Type B pancreatic cell (in vitro differentiated cells): Measurements from ENCODE around the gene WDR45. TPM values are rescaled to one million over a fixed set of nuclear protein-coding genes. Genes with fewer than 3 reads are reported as not detected.

Experiments
- DNase-seq: peaks from one replicate; pipeline ENCODE4 v3.0.0; 2021; ENCODE audit warnings: mixed read lengths; ENCODE audit not compliant: unreplicated experiment; ENCODE audit errors: extremely low spot score
- H3K27ac Mint-ChIP-seq: 2 replicates; pipeline ENCODE4 v1.8.0; 2021; ENCODE audit warnings: mild to moderate bottlenecking, mixed read lengths
- H3K27me3 Mint-ChIP-seq: 2 replicates; pipeline ENCODE4 v1.8.0; 2021; ENCODE audit warnings: mixed read lengths
- H3K36me3 Mint-ChIP-seq: 2 replicates; pipeline ENCODE4 v1.8.0; 2021; ENCODE audit warnings: mixed read lengths
- H3K4me1 Mint-ChIP-seq: one replicate; pipeline ENCODE4 v1.8.0; 2021; ENCODE audit warnings: mixed read lengths; ENCODE audit not compliant: unreplicated experiment
- H3K4me3 Mint-ChIP-seq: 2 replicates; pipeline ENCODE4 v1.8.0; 2021; ENCODE audit warnings: mild to moderate bottlenecking, mixed read lengths
- H3K9me3 Mint-ChIP-seq: 2 replicates; pipeline ENCODE4 v1.8.0; 2021; ENCODE audit warnings: mixed read lengths
- total RNA-seq: library from RNA; stranded (reverse); gene quantifications from 2 replicates; pipeline ENCODE4 v1.2.1, GENCODE V29; 2021; ENCODE audit warnings: low replicate concordance
- TF ChIP-seq, protein P1 (sequence below): fragments of 200-600 bp; sonication (generic); conservative IDR thresholded peaks from 2 replicates; pipeline ENCODE4 v1.5.0; 2021; ENCODE audit warnings: antibody characterized with exemption, mild to moderate bottlenecking

The WDR45 gene
- total RNA-seq, 1 donor from 2014 or later: 53.3 TPM

DNA sequence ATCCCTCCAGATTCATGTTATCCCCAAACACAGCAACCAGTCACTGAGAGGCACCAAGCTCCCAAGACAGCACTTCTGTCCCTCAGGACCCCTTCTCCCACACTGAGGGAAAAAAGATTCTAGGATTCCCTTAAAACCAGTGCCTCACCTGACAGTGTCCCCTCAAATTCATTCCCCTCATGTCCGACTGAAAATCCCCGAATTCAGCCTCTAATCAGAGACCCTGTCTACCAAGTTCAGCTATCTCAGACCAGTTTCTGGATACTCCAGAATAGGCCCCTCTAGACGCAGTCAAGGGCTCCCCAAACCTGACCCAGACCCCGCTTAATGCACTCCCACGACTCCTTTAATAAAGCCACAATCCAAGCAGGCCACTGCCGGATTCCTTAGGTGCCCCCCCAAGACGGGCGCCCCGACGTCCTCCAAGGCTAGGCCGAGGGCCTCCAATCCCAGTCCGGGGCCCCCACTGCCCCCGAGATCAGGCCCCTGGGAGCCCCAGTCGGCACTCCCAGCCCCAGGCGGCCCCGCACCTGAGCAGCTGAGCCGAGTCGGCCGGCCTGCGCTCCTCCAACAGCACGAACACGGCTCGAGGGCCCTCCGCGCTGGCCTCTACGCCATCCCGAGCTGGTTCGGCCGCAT lies 37.0 kb downstream of the WDR45 start:
- Mint-ChIP-seq H3K27me3 (no peaks in the 10 kb centered on the region), H3K4me1 (peaks cover 17% of the 10 kb centered on the region), H3K9me3 (no peaks in the 10 kb centered on the region), H3K4me3 (peak overlapping the region; percentile 93), H3K36me3 (peaks cover 11% of the 10 kb centered on the region), H3K27ac (peak overlapping the region; percentile 99)
- no peak for DNase-seq
- TF ChIP-seq, protein P1, sequence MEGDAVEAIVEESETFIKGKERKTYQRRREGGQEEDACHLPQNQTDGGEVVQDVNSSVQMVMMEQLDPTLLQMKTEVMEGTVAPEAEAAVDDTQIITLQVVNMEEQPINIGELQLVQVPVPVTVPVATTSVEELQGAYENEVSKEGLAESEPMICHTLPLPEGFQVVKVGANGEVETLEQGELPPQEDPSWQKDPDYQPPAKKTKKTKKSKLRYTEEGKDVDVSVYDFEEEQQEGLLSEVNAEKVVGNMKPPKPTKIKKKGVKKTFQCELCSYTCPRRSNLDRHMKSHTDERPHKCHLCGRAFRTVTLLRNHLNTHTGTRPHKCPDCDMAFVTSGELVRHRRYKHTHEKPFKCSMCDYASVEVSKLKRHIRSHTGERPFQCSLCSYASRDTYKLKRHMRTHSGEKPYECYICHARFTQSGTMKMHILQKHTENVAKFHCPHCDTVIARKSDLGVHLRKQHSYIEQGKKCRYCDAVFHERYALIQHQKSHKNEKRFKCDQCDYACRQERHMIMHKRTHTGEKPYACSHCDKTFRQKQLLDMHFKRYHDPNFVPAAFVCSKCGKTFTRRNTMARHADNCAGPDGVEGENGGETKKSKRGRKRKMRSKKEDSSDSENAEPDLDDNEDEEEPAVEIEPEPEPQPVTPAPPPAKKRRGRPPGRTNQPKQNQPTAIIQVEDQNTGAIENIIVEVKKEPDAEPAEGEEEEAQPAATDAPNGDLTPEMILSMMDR: no peak

DNA sequence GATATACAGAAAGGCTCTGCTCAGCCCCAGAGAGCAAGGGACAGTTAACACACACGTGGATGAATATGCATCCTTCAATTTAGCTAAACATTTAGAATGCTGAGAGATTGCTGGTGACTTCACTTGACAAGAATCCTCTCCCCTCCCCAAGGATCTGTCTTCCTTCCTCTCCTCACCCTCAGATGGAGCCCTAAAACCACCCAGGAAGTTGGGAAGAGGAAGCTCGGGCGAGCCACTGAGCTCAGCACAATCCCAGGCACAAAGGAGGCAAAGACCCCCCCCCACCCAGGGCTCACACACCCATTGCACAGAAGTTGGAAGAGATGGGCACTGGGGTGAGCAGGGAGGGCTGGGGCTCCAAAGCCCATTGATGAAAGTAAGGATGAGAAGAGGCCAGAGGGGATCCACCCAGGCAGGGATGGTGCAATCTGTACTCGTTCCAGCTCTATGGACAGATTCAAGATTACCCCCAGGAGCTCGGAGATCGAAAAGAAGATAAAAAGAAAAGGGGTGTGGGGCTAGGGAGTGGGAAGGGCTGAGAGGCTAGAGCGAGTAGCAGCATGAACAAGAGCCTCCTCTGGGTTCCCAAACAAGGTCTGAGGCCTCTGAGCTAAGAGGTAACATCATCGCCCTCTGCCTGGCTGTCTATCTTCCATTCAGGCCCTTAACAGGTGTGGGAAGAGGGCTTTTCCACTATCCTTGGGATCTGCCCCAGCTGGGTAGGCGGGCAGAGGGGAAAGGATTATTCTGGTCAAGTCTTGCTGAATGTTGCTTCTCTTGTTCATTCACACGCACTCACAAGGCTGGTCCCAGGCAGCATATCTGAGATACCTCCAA lies 37.7 kb downstream of the WDR45 start:
- Mint-ChIP-seq H3K36me3 (peaks cover 13% of the 10 kb centered on the region), H3K4me1 (peaks cover 17% of the 10 kb centered on the region), H3K27ac (peak overlapping the region; percentile 99), H3K9me3 (no peaks in the 10 kb centered on the region), H3K27me3 (no peaks in the 10 kb centered on the region), H3K4me3 (peak overlapping the region; percentile 93)
- DNase-seq: no peak
- TF ChIP-seq, protein P1: no peak

DNA sequence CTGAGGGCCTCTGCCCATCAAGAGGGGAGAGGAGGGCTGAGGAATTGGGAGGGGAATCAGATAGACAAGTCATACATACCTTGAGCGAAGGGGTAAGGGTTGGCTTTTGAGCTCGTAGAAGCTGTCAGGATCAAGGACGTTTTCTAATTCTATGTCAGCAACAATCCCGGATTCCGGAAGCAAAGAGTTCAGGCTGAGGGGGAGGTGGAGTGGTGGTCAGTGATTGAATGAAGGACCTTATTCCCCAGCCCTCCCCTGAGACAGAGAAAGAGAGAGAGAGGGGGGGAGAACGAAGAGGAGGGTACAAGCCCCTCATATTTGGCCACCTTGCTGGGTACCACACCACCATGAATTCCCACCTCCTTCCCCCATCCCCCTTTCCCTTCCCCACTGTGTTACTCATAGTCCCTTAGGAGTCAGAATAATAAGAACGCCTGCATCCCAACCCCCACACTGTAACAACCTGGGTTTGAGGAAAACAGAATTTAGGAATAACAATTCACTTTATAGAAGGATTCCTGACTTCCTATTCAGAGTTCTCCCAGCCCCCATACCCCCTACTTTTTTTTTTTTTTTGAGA lies 39.2 kb downstream of the WDR45 start:
- no peak for DNase-seq
- H3K4me3 Mint-ChIP-seq: peak overlapping the region; percentile 93
- TF ChIP-seq, protein P1: no peak
- H3K27me3 Mint-ChIP-seq: no peaks in the 10 kb centered on the region
- peaks cover 13% of the 10 kb centered on the region for H3K36me3 Mint-ChIP-seq
- peak overlapping the region; percentile 99 for H3K27ac Mint-ChIP-seq
- peaks cover 17% of the 10 kb centered on the region for H3K4me1 Mint-ChIP-seq
- no peaks in the 10 kb centered on the region for H3K9me3 Mint-ChIP-seq

DNA sequence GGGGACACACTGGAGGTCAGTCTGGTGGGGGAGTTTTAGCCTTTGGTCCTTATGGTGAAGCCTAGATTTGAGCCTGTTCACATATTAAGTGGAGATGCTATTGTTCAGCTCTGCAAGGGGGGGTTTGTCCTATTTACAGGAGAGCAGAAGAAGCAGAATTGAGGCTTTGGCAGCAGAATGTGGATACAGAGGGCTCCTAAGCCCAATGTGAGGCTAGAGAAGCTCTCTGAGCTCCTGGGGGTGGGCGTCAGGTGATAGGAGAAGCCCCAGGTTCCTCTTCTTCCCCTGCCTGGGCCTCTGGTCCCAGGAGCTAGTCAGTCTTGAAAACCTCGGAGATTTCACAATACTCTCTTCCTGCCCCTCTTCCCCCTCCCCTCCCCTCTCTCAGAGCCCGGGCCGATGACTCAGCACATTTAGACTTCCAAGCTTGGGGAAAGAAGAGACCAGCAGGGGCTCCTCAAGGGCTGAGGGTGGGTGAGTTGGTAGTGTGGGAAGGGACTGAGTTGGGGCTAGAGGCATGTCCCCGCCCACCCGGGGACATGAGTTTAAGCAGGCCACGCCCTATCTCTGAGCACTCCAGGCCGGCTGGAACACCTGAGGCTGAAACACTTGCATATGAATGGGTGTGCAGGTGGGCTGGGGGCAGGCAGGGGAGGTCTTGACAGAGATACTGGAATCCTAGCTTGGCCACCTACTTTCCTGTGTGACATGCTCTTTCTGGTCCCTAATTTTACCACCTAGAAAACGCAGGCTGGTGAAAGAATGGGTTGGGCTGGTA lies 39.9 kb downstream of the WDR45 start:
- peaks cover 13% of the 10 kb centered on the region for H3K36me3 Mint-ChIP-seq
- TF ChIP-seq, protein P1: no peak
- H3K4me1 Mint-ChIP-seq: peaks cover 17% of the 10 kb centered on the region
- H3K27me3 Mint-ChIP-seq: no peaks in the 10 kb centered on the region
- H3K9me3 Mint-ChIP-seq: no peaks in the 10 kb centered on the region
- peak overlapping the region; percentile 99 for H3K27ac Mint-ChIP-seq
- DNase-seq: no peak
- peak overlapping the region; percentile 93 for H3K4me3 Mint-ChIP-seq

DNA sequence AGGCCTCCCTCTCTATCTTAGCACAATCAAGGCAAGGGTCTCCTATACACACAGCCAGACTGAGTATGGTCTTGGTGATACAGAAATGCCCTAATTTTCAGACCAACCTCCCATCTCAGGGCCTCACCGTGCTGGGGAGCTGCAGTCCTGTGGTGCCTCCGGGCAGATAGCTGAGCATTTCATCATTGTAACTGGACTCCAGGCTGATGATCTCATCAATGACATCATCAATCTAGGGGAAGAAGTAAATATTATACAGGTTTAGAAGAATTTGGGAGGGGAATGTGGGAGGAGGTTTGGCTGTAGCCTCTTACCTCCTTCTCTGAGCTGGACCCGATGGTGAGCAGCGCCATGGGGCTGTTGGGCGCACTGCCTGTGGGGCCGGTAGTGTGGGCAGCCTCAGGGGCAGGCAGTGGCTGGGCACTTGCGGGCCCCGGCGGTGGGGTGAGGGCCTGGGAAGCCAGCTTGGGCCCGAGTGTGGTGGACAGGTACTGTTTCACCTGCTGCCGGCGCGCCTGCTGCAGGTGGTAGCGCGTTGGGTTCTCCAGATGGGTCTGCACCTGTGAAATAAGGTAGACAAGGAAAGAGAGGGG lies 41.7 kb downstream of the WDR45 start:
- H3K4me3 Mint-ChIP-seq: no peak overlapping the region
- H3K9me3 Mint-ChIP-seq: no peaks in the 10 kb centered on the region

More for the DNA sequence above, 41.7 kb downstream of the WDR45 start:
- H3K27me3 Mint-ChIP-seq: no peaks in the 10 kb centered on the region
- TF ChIP-seq, protein P1: no peak
- H3K27ac Mint-ChIP-seq: peak overlapping the region; percentile 99
- H3K36me3 Mint-ChIP-seq: peaks cover 13% of the 10 kb centered on the region
- no peak for DNase-seq
- peaks cover 17% of the 10 kb centered on the region for H3K4me1 Mint-ChIP-seq
